Naive thymus-derived CD4-positive, alpha-beta T cell (primary cell): ENCODE results near the gene RPTOR. TPM values are rescaled to one million over a fixed set of nuclear protein-coding genes. Genes with fewer than 3 reads are reported as not detected.
A peak's percentile ranks its signal among the peaks of the same experiment; 100 is the strongest.

Experiments used
- ATAC-seq: fragments of 150-1000 bp; cut with Tn5 transposase; 2 replicates; pipeline ENCODE4 v1.10.0; 2021; ENCODE audit warnings: mild to moderate bottlenecking, moderate library complexity
- CTCF ChIA-PET: fragments of 350-600 bp; sonication (Branson Sonifier 250); formaldehyde crosslinking; loops from one replicate; lab custom pipeline; 2021; ENCODE audit warnings: antibody characterized with exemption; lab: Charles Lee
- POLR2A ChIA-PET: fragments of 350-600 bp; sonication (Branson Sonifier 250); formaldehyde crosslinking; loops from one replicate; lab custom pipeline; 2021; ENCODE audit warnings: antibody characterized with exemption, inconsistent platforms; lab: Charles Lee
- DNase-seq, 9 donors: peaks; one replicate each; pipeline versions ENCODE4 v3.0.0 to v3.0.0-alpha.2; 2020 to 2022; ENCODE audit warnings: mixed read lengths in 1 of 9
- H3K27ac ChIP-seq: one replicate; pipeline ENCODE4 v1.7.0; 2013; ENCODE audit warnings: mild to moderate bottlenecking, low read depth, low read length, moderate library complexity
- H3K27me3 ChIP-seq, 2 donors: one replicate each; pipeline ENCODE4 v1.7.0; 2013; ENCODE audit warnings: low read length in 2 of 2, mild to moderate bottlenecking in 2 of 2, moderate library complexity in 2 of 2; ENCODE audit not compliant: control insufficient read depth in 2 of 2, insufficient read depth in 2 of 2
- H3K36me3 ChIP-seq, 3 experiments: 1 replicate in 2 of 3; 2 replicates in 1 of 3; pipeline ENCODE4 v1.7.0; 2013; ENCODE audit warnings: low read length in 3 of 3, mild to moderate bottlenecking in 3 of 3, moderate library complexity in 1 of 3; ENCODE audit not compliant: insufficient read depth in 3 of 3, control insufficient read depth in 2 of 3
- H3K4me1 ChIP-seq, 2 donors: one replicate each; pipeline ENCODE4 v1.7.0; 2013; ENCODE audit warnings: low read length in 2 of 2, mild to moderate bottlenecking in 2 of 2, moderate library complexity in 1 of 2; ENCODE audit not compliant: control insufficient read depth in 2 of 2, insufficient read depth in 2 of 2
- H3K4me3 ChIP-seq: 2 replicates; pipeline ENCODE4 v1.7.0; 2013; ENCODE audit warnings: mild to moderate bottlenecking, low read length
- H3K9me3 ChIP-seq, 3 experiments: 1 replicate in 2 of 3; 2 replicates in 1 of 3; pipeline ENCODE4 v1.7.0; 2013; ENCODE audit warnings: low read length in 3 of 3; ENCODE audit not compliant: control insufficient read depth in 2 of 3
- H3K27ac Mint-ChIP-seq, 9 donors: one replicate each; pipeline ENCODE4 v1.8.0; 2020 to 2022; ENCODE audit warnings: mixed read lengths in 9 of 9, mild to moderate bottlenecking in 8 of 9, moderate library complexity in 5 of 9, inconsistent platforms in 2 of 9
- H3K27me3 Mint-ChIP-seq, 5 donors: one replicate each; pipeline ENCODE4 v1.8.0; 2021 to 2022; ENCODE audit warnings: mixed read lengths in 5 of 5, mild to moderate bottlenecking in 1 of 5
- H3K36me3 Mint-ChIP-seq, 5 donors: one replicate each; pipeline ENCODE4 v1.8.0; 2020 to 2022; ENCODE audit warnings: mixed read lengths in 5 of 5, mild to moderate bottlenecking in 3 of 5, inconsistent platforms in 1 of 5
- H3K4me1 Mint-ChIP-seq, 7 donors: one replicate each; pipeline ENCODE4 v1.8.0; 2020 to 2022; ENCODE audit warnings: mixed read lengths in 7 of 7, mild to moderate bottlenecking in 3 of 7, inconsistent platforms in 1 of 7
- H3K4me3 Mint-ChIP-seq, 10 donors: one replicate each; pipeline ENCODE4 v1.8.0; 2020 to 2022; ENCODE audit warnings: mild to moderate bottlenecking in 10 of 10, mixed read lengths in 10 of 10, moderate library complexity in 6 of 10, inconsistent platforms in 2 of 10
- H3K9me3 Mint-ChIP-seq, 11 donors: one replicate each; pipeline ENCODE4 v1.8.0; 2020 to 2022; ENCODE audit warnings: mixed read lengths in 11 of 11, mild to moderate bottlenecking in 4 of 11, inconsistent platforms in 1 of 11, moderate library complexity in 1 of 11
- intact Hi-C, 2 donors: fragments of 100-400 bp; cut with micrococcal nuclease; formaldehyde crosslinking; loops; one replicate each; pipeline ENCODE4 v1.15.1; 2023
- polyA plus RNA-seq, 2 donors: library from polyadenylated mRNA; unstranded; fragments of 300-500 nt; fragmentation: Illumina TruSeq; gene quantifications; one replicate each; pipeline ENCODE4 v1.2.3, GENCODE V29; 2021
- total RNA-seq, 6 experiments: library from RNA in 5 of 6; stranded (reverse) in 5 of 6; gene quantifications; 1 replicate in 5 of 6; 2 replicates in 1 of 6; pipeline ENCODE4 v1.2.3 and lab custom pipeline; 2021 to 2026

RPTOR gene
- total and polyA plus RNA-seq, 7 experiments from 2014 or later = 10.9 to 89.8 (median 59.9) TPM

DNA sequence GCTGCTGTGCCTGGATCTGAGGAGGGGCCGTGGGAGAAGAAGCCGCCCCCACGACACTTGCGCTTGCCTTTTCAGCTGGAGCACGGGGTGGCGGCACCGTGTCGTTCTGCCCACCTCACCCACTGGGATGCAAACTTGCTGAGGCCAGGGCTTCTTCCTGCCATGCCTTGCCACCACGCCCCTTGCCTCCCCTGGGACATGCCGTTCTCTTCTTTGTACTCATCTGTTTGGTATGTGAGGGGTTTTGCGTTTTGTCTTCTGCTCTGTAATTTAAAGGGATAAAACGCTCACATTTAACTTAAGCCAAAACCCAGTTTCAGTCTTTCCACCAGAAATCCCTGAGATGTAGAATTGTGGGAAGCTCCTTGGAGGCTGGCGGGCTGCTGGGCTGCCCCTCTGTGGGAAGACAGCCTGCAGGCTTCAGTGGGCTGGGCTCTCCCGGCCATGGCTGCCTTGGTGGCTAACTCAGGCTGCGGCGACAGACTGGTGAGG, 180.2 kb downstream of the RPTOR start:
- DNase-seq (no peak), ATAC-seq (no peak)
- Histone ChIP-seq H3K9me3 (no peaks in the 10 kb centered on the region), H3K27me3 (no peaks in the 10 kb centered on the region), H3K36me3 (no peaks in the 10 kb centered on the region), H3K27ac (no peak overlapping the region), H3K4me3 (no peak overlapping the region), H3K4me1 (peaks cover 5 to 9% of the 10 kb centered on the region in 2 donors)
- CTCF ChIA-PET = no interaction called here
- peak overlapping the region in 3 of 9 donors; percentile 31 to 47 (median 38) for H3K27ac Mint-ChIP-seq
- intact Hi-C loops = no loop called here
- peaks cover 8 to 26% (median 16%) of the 10 kb centered on the region in 5 donors for H3K36me3 Mint-ChIP-seq
- H3K9me3 Mint-ChIP-seq = no peaks in the 10 kb centered on the region
- H3K27me3 Mint-ChIP-seq = no peaks in the 10 kb centered on the region
- POLR2A ChIA-PET = interaction anchor here (0.7 to 1.1 kb wide), 2 partner anchors 65 to 121 kb away, joined by 3 to 4 read pairs; no protein-coding TSS in a partner anchor
- H3K4me3 Mint-ChIP-seq = no peak overlapping the region
- peaks cover 26 to 74% (median 61%) of the 10 kb centered on the region in 7 donors for H3K4me1 Mint-ChIP-seq

DNA sequence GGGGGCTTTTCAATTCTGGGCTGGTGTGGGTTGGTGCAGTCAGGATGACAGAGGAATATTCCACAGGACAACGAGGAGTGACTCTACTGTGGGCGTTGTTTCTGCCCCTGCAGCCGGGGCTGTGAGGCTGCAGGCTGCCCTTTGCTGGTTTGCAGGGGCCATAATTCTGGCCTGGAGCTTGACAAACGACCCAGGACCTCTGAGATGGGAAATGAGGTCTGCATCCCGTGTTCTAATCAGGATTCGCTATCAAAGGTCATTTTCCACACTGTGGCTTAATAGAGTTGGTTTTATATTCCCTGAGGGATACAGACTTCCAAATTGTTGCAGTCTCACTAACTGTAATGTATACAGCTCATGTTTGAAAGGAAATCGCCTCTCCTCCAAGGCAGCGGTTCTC, 180.9 kb downstream of the RPTOR start:
- no peak overlapping the region for H3K4me3 Mint-ChIP-seq
- H3K4me1 ChIP-seq = peaks cover 5% of the 10 kb centered on the region in 2 donors
- H3K4me1 Mint-ChIP-seq = peaks cover 28 to 74% (median 62%) of the 10 kb centered on the region in 7 donors
- POLR2A ChIA-PET = no interaction called here
- H3K9me3 ChIP-seq = no peaks in the 10 kb centered on the region
- no peak overlapping the region for H3K27ac ChIP-seq
- DNase-seq (no peak), ATAC-seq (no peak)
- H3K36me3 Mint-ChIP-seq = peaks cover 8 to 27% (median 16%) of the 10 kb centered on the region in 5 donors
- no peaks in the 10 kb centered on the region for H3K27me3 Mint-ChIP-seq
- peak overlapping the region in 4 of 9 donors; percentile 6 to 47 (median 40) for H3K27ac Mint-ChIP-seq
- no peaks in the 10 kb centered on the region for H3K9me3 Mint-ChIP-seq
- intact Hi-C loops = no loop called here
- no peaks in the 10 kb centered on the region for H3K27me3 ChIP-seq
- H3K4me3 ChIP-seq = no peak overlapping the region
- H3K36me3 ChIP-seq = no peaks in the 10 kb centered on the region
- CTCF ChIA-PET = no interaction called here

DNA sequence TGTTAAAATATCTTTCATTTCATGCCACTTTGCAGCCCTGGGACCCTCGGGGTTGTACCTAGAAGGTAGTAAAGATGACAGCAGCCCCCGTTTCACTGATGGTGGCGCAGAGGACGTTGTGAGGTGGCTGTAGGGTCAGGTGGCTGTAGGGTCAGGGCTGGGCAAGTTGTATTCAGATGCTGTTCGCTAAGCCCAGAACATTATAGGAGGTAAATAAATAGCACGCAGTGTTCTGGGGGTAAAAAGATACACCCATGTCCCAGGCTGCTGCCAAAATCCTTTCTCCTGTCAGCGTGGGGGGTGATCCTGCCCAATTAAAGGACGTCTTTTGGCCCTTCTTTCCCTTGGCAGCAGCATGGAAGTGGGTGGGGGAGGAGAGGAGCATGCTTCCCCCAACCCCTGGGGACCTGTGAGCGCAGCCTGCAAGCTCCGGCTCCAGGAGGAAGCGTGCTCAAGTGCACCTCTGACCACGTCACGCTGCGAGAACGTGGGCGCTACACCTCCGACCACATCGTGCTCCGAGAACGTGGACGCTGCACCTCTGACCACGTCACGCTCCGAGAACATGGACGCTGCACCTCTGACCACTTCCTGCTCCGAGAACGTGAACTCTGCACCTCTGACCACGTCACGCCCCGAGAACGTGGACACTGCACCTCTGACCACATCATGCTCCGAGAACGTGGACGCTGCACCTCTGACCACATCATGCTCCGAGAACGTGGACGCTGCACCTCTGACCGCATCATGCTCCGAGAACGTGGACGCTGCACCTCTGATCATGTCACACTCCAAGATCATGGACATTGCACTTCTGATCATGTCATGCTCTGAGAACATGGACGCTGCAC, 182.1 kb downstream of the RPTOR start:
- Histone ChIP-seq H3K36me3 (no peaks in the 10 kb centered on the region), H3K27ac (no peak overlapping the region), H3K4me3 (no peak overlapping the region), H3K4me1 (peaks cover 6 to 10% of the 10 kb centered on the region in 2 donors), H3K27me3 (no peaks in the 10 kb centered on the region), H3K9me3 (no peaks in the 10 kb centered on the region)
- no peak for DNase-seq
- Mint-ChIP-seq H3K4me3 (no peak overlapping the region), H3K36me3 (peaks cover 8 to 35% (median 16%) of the 10 kb centered on the region in 5 donors), H3K27ac (peak overlapping the region in 1 of 9 donors; percentile 36), H3K27me3 (no peaks in the 10 kb centered on the region), H3K4me1 (peaks cover 27 to 74% (median 61%) of the 10 kb centered on the region in 7 donors), H3K9me3 (no peaks in the 10 kb centered on the region)
- ATAC-seq = no peak
- POLR2A ChIA-PET = interaction anchor here (0.7 kb wide), 1 partner anchor 112 kb away, joined by 3 read pairs; no protein-coding TSS in a partner anchor
- CTCF ChIA-PET = no interaction called here
- intact Hi-C loops = no loop called here

DNA sequence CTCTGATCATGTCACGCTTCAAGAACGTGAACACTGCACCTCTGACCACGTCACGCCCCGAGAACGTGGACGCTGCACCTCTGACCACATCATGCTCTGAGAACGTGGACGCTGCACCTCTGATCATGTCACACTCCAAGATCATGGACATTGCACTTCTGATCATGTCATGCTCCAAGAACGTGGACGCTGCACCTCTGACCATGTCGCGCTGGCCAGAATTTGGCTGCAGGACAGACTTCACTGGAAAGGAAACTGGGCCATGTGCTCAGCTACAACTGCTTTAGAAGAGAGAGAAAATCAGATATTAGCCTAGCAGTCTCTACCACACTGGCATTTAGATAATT, 182.7 kb downstream of the RPTOR start:
- no peak overlapping the region for H3K27ac Mint-ChIP-seq
- Histone ChIP-seq H3K9me3 (no peaks in the 10 kb centered on the region), H3K4me3 (no peak overlapping the region), H3K27me3 (no peaks in the 10 kb centered on the region), H3K27ac (no peak overlapping the region), H3K36me3 (no peaks in the 10 kb centered on the region), H3K4me1 (peaks cover 6 to 15% of the 10 kb centered on the region in 2 donors)
- CTCF ChIA-PET = no interaction called here
- no peak for DNase-seq
- no peak overlapping the region for H3K4me3 Mint-ChIP-seq
- POLR2A ChIA-PET = no interaction called here
- no peaks in the 10 kb centered on the region for H3K27me3 Mint-ChIP-seq
- ATAC-seq = no peak
- H3K4me1 Mint-ChIP-seq = peaks cover 26 to 75% (median 63%) of the 10 kb centered on the region in 7 donors
- peaks cover 6 to 35% (median 16%) of the 10 kb centered on the region in 5 donors for H3K36me3 Mint-ChIP-seq
- H3K9me3 Mint-ChIP-seq = no peaks in the 10 kb centered on the region
- intact Hi-C loops = no loop called here

DNA sequence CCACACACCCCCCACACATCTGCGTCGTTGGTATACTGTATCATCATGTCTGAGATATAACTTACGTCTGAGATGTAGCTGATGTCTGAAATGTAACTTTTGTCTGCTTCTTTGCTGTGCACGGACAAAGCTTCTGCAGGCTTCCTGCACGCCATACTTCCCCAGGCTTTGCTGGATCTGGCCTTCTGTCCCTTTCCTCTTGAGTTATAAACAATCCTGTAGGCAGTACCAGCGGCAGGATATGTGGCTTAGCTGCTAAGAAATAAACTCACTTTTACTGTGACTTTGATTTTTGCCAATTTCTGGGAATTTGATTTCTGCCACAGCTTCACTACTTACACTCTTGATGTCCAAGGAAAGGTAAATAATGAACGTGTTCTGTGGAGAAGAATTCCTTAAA, 184.4 kb downstream of the RPTOR start:
- H3K9me3 ChIP-seq = no peaks in the 10 kb centered on the region
- peaks cover 6 to 15% of the 10 kb centered on the region in 2 donors for H3K4me1 ChIP-seq
- ChIA-PET CTCF (no interaction called here), POLR2A (interaction anchor here (1.1 to 2.8 kb wide), 3 partner anchors 14 to 23 kb away, joined by 3 to 12 read pairs (median 4); no protein-coding TSS in a partner anchor)
- ATAC-seq (no peak), DNase-seq (no peak)
- no peak overlapping the region for H3K4me3 Mint-ChIP-seq
- intact Hi-C loops = no loop called here
- no peaks in the 10 kb centered on the region for H3K9me3 Mint-ChIP-seq
- H3K36me3 Mint-ChIP-seq = peaks cover 8 to 31% (median 14%) of the 10 kb centered on the region in 5 donors
- H3K36me3 ChIP-seq = no peaks in the 10 kb centered on the region
- peak overlapping the region in 3 of 9 donors; percentile 77 to 96 (median 91) for H3K27ac Mint-ChIP-seq
- no peak overlapping the region for H3K27ac ChIP-seq
- no peak overlapping the region for H3K4me3 ChIP-seq
- no peaks in the 10 kb centered on the region for H3K27me3 Mint-ChIP-seq
- H3K4me1 Mint-ChIP-seq = peaks cover 19 to 78% (median 62%) of the 10 kb centered on the region in 7 donors
- no peaks in the 10 kb centered on the region for H3K27me3 ChIP-seq

DNA sequence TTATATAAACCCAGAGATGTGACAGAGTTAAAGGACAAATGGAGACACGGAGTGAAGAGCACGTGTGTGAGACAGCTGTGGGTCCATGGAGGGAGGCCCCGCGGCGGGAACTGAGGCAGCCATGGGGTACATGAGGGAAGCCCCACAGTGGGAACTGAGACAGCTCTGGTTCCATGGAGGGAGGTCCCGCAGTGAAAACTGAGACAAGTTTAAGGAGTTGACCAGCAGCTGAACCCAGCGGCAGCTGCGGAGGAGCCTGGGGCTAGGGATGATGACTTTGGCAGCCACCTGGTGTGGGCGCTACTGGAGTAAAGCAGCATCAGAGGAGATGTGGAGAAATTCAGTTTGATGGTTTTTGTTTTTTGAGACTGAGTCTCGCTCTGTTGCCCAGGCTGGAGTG, 185.1 kb downstream of the RPTOR start:
- CTCF ChIA-PET = no interaction called here
- Mint-ChIP-seq H3K4me1 (peaks cover 17 to 82% (median 67%) of the 10 kb centered on the region in 7 donors), H3K27me3 (no peaks in the 10 kb centered on the region), H3K4me3 (peak overlapping the region in 7 of 10 donors; percentile 8 to 62 (median 52)), H3K27ac (peak overlapping the region; percentile 15 to 96 (median 77)), H3K36me3 (peaks cover 8 to 37% (median 17%) of the 10 kb centered on the region in 5 donors), H3K9me3 (no peaks in the 10 kb centered on the region)
- POLR2A ChIA-PET = interaction anchor here (1.1 to 2.8 kb wide), 4 partner anchors 12 to 23 kb away, joined by 3 to 12 read pairs (median 5); no protein-coding TSS in a partner anchor
- Histone ChIP-seq H3K4me1 (peaks cover 6 to 15% of the 10 kb centered on the region in 2 donors), H3K27ac (no peak overlapping the region), H3K9me3 (no peaks in the 10 kb centered on the region), H3K4me3 (no peak overlapping the region), H3K36me3 (no peaks in the 10 kb centered on the region), H3K27me3 (no peaks in the 10 kb centered on the region)
- DNase-seq (no peak), ATAC-seq (no peak)
- intact Hi-C loops = loop anchor here (5.0 to 10.0 kb wide), 4 partner anchors 52 to 165 kb away; no protein-coding TSS in a partner anchor
